NCI-H2196 (cell line): ENCODE measurements around the gene SRPX.

ENCODE experiments used
- DNase-seq: peaks from one replicate; lab custom pipeline; 2025; ENCODE audit not compliant: unreplicated experiment; lab: John Stamatoyannopoulos, UW

Gene SRPX

GRCh38 chrX:38220415-38221390, at the start of gene SRPX:
Gene SRPX (minus strand): TSS chrX:38220871. CDS start chrX:38220792, 79 bp downstream.
- DNase-seq: no peak

GRCh38 chrX:38268011-38268410, 47.3 kb upstream of the SRPX start:
- DNase-seq: no peak

- DNase-seq: no peak
Measured at GRCh38 chrX:38262715-38263620, 42.3 kb upstream of the SRPX start.

- DNase-seq: no peak
Measured at GRCh38 chrX:38260231-38260630, 39.6 kb upstream of the SRPX start.

GRCh38 chrX:38256019-38256418, 35.3 kb upstream of the SRPX start:
- DNase-seq: no peak

GRCh38 chrX:38249965-38250364, 29.3 kb upstream of the SRPX start:
- DNase-seq: no peak

GRCh38 chrX:38247051-38247450, 26.4 kb upstream of the SRPX start:
- DNase-seq: no peak

GRCh38 chrX:38240541-38240940, 19.9 kb upstream of the SRPX start:
- DNase-seq: no peak

- no peak for DNase-seq
Measured at GRCh38 chrX:38236901-38237615, 16.4 kb upstream of the SRPX start.

- no peak for DNase-seq
Measured at GRCh38 chrX:38233891-38234667, 13.4 kb upstream of the SRPX start.

- DNase-seq: no peak
Measured at GRCh38 chrX:38232079-38232686, 11.5 kb upstream of the SRPX start.

GRCh38 chrX:38225093-38225492, 4.4 kb upstream of the SRPX start:
- no peak for DNase-seq

- no peak for DNase-seq
Measured at GRCh38 chrX:38224160-38224559, 3.5 kb upstream of the SRPX start.

- DNase-seq: no peak
Measured at GRCh38 chrX:38221391-38221929, 789 bp upstream of the SRPX start.

- DNase-seq: no peak
Measured at GRCh38 chrX:38220024-38220414, 652 bp downstream of the SRPX start.

- no peak for DNase-seq
Measured at GRCh38 chrX:38216642-38217041, 4.0 kb downstream of the SRPX start.

- no peak for DNase-seq
Measured at GRCh38 chrX:38214551-38215531, 5.8 kb downstream of the SRPX start.

GRCh38 chrX:38214044-38214443, 6.6 kb downstream of the SRPX start:
- DNase-seq: no peak
